Breast epithelium (tissue), 4 donors: Measurements from ENCODE around the gene KLHL21. TPM values are rescaled to one million over a fixed set of nuclear protein-coding genes. Genes with fewer than 3 reads are reported as not detected.

ENCODE experiments used
- DNase-seq, 2 donors: peaks; one replicate each; pipeline ENCODE4 v3.0.0-alpha.2; 2019; ENCODE audit warnings: low spot score in 2 of 2
- H3K27ac ChIP-seq, 2 donors: fragments of 200-600 bp; sonication (generic) in 1 of 2; one replicate each; pipeline ENCODE4 v1.5.1; 2016 to 2019; ENCODE audit warnings: mild to moderate bottlenecking in 1 of 2
- H3K27me3 ChIP-seq, 2 donors: fragments of 200-600 bp; sonication (generic) in 1 of 2; one replicate each; pipeline versions ENCODE4 v1.5.1 to v1.6.0; 2017 to 2019; ENCODE audit warnings: control low read depth in 1 of 2, mild to moderate bottlenecking in 1 of 2
- H3K36me3 ChIP-seq: fragments of 200-600 bp; one replicate; pipeline ENCODE4 v1.5.1; 2019
- H3K4me1 ChIP-seq, 2 donors: fragments of 200-600 bp; sonication (generic); one replicate each; pipeline ENCODE4 v1.5.1; 2016 to 2019; ENCODE audit warnings: control low read depth in 1 of 2
- H3K4me3 ChIP-seq, 3 donors: fragments of 200-600 bp; sonication (generic); 1 replicate in 2 of 3; 2 replicates in 1 of 3; pipeline ENCODE4 v1.5.1; 2016 to 2019; ENCODE audit warnings: mild to moderate bottlenecking in 3 of 3, moderate library complexity in 2 of 3
- H3K9me3 ChIP-seq, 2 donors: fragments of 200-600 bp; sonication (generic) in 1 of 2; one replicate each; pipeline ENCODE4 v1.5.1; 2016 to 2019; ENCODE audit warnings: control low read depth in 1 of 2
- POLR2A ChIP-seq: fragments of 450-650 bp; IDR thresholded peaks from one replicate; pipeline ENCODE4 v1.6.1; 2016; ENCODE audit warnings: antibody characterized with exemption, mild to moderate bottlenecking, moderate library complexity
- POLR2AphosphoS5 ChIP-seq, 3 donors: sonication (generic); formaldehyde crosslinking; IDR thresholded peaks; one replicate each; pipeline ENCODE4 v1.6.1; 2017; ENCODE audit warnings: antibody characterized with exemption in 3 of 3
- intact Hi-C: fragments of 100-400 bp; cut with DNase I; formaldehyde crosslinking; loops from one replicate; pipeline ENCODE4 v1.15.1; 2023; ENCODE audit warnings: low total_unique reads
- total RNA-seq, 3 donors: library from RNA; depleted of rRNA; stranded (reverse); fragments of >200 nt; gene quantifications; one replicate each; pipeline ENCODE4 v1.1.0, GENCODE V29; 2016
- TF ChIP-seq, protein P1 (sequence below), 3 donors: fragments of 450-650 bp; IDR thresholded peaks; one replicate each; pipeline ENCODE4 v1.5.1; 2016 to 2017; ENCODE audit warnings: antibody characterized with exemption in 3 of 3, mild to moderate bottlenecking in 3 of 3, moderate library complexity in 3 of 3

Gene KLHL21
- total RNA-seq, 3 donors from 2014 or later, result 45.2 to 61.3 (median 58.1) TPM

GRCh38 chr1:6635161-6635909, 32.7 kb upstream of the KLHL21 start:
- Histone ChIP-seq H3K27me3 (no peaks in the 10 kb centered on the region), H3K36me3 (peaks cover 6% of the 10 kb centered on the region), H3K4me1 (no peaks in the 10 kb centered on the region), H3K27ac (no peak overlapping the region), H3K9me3 (no peaks in the 10 kb centered on the region), H3K4me3 (no peak overlapping the region)
- intact Hi-C loops, result no loop called here
- DNase-seq, result no peak
- no peak for TF ChIP-seq POLR2AphosphoS5 (IDR thresholded peaks at IDR 0.05)
- TF ChIP-seq, protein P1, sequence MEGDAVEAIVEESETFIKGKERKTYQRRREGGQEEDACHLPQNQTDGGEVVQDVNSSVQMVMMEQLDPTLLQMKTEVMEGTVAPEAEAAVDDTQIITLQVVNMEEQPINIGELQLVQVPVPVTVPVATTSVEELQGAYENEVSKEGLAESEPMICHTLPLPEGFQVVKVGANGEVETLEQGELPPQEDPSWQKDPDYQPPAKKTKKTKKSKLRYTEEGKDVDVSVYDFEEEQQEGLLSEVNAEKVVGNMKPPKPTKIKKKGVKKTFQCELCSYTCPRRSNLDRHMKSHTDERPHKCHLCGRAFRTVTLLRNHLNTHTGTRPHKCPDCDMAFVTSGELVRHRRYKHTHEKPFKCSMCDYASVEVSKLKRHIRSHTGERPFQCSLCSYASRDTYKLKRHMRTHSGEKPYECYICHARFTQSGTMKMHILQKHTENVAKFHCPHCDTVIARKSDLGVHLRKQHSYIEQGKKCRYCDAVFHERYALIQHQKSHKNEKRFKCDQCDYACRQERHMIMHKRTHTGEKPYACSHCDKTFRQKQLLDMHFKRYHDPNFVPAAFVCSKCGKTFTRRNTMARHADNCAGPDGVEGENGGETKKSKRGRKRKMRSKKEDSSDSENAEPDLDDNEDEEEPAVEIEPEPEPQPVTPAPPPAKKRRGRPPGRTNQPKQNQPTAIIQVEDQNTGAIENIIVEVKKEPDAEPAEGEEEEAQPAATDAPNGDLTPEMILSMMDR (IDR thresholded peaks at IDR 0.05), result no peak
- TF ChIP-seq POLR2A, result no peak

GRCh38 chr1:6634371-6635052, 31.8 kb upstream of the KLHL21 start:
- intact Hi-C loops, result no loop called here
- peaks cover 6% of the 10 kb centered on the region for H3K36me3 ChIP-seq
- H3K4me3 ChIP-seq, result no peak overlapping the region
- DNase-seq, result peak in 1 of 2 donors; percentile 51
- no peak overlapping the region for H3K27ac ChIP-seq
- no peaks in the 10 kb centered on the region for H3K27me3 ChIP-seq
- no peaks in the 10 kb centered on the region for H3K4me1 ChIP-seq
- TF ChIP-seq, protein P1 (IDR thresholded peaks at IDR 0.05), result peak in 2 of 3 donors; percentile 47 to 48
- TF ChIP-seq POLR2A, result no peak
- H3K9me3 ChIP-seq, result no peaks in the 10 kb centered on the region

GRCh38 chr1:6632588-6633514, 30.2 kb upstream of the KLHL21 start:
- peaks cover 11% of the 10 kb centered on the region for H3K36me3 ChIP-seq
- no peaks in the 10 kb centered on the region for H3K9me3 ChIP-seq
- intact Hi-C loops, result no loop called here

GRCh38 chr1:6631058-6631457, 28.4 kb upstream of the KLHL21 start:
- intact Hi-C loops, result no loop called here
- no peak overlapping the region for H3K4me3 ChIP-seq
- TF ChIP-seq POLR2AphosphoS5 (IDR thresholded peaks at IDR 0.05), result no peak
- TF ChIP-seq, protein P1 (IDR thresholded peaks at IDR 0.05), result no peak
- TF ChIP-seq POLR2A, result no peak
- DNase-seq, result no peak
- H3K4me1 ChIP-seq, result peaks cover 0 to 6% of the 10 kb centered on the region in 2 donors
- no peaks in the 10 kb centered on the region for H3K9me3 ChIP-seq
- peaks cover 11% of the 10 kb centered on the region for H3K36me3 ChIP-seq
- H3K27ac ChIP-seq, result no peak overlapping the region
- H3K27me3 ChIP-seq, result no peaks in the 10 kb centered on the region

More at GRCh38 chr1:6632588-6633514, 30.2 kb upstream of the KLHL21 start:
- TF ChIP-seq, protein P1 (IDR thresholded peaks at IDR 0.05), result no peak
- TF ChIP-seq POLR2A, result no peak
- no peak for TF ChIP-seq POLR2AphosphoS5 (IDR thresholded peaks at IDR 0.05)
- no peak overlapping the region for H3K4me3 ChIP-seq
- no peak overlapping the region for H3K27ac ChIP-seq
- no peaks in the 10 kb centered on the region for H3K27me3 ChIP-seq
- no peaks in the 10 kb centered on the region for H3K4me1 ChIP-seq
- no peak for DNase-seq
